Spleen (tissue), 13 donors: ENCODE data around the gene FBXO7. TPM values are rescaled to one million over a fixed set of nuclear protein-coding genes. Genes with fewer than 3 reads are reported as not detected.

Experiments
- DNase-seq: peaks from one replicate; pipeline ENCODE4 v3.0.0-alpha.2; 2020
- H3K27ac ChIP-seq, 8 donors: fragments of 200-600 bp; sonication (generic) in 7 of 8; 1 replicate in 4 of 8; 2 replicates in 4 of 8; pipeline versions ENCODE4 v1.5.0 to v1.8.0; 2016 to 2021; ENCODE audit warnings: inconsistent platforms in 4 of 8, mild to moderate bottlenecking in 4 of 8, moderate library complexity in 1 of 8
- H3K27me3 ChIP-seq, 7 donors: fragments of 200-600 bp; sonication (generic) in 6 of 7; replicated peaks in 1 of 7; 1 replicate in 4 of 7; 2 replicates in 3 of 7; pipeline versions ENCODE4 v1.5.0 to v1.8.0; 2016 to 2021; ENCODE audit warnings: inconsistent platforms in 3 of 7, mild to moderate bottlenecking in 1 of 7
- H3K36me3 ChIP-seq, 6 donors: fragments of 200-600 bp; sonication (generic) in 5 of 6; 1 replicate in 4 of 6; 2 replicates in 2 of 6; pipeline versions ENCODE4 v1.5.0 to v1.8.0; 2016 to 2021; ENCODE audit warnings: inconsistent platforms in 2 of 6
- H3K4me1 ChIP-seq, 6 donors: fragments of 200-600 bp; sonication (generic) in 5 of 6; 1 replicate in 3 of 6; 2 replicates in 3 of 6; pipeline versions ENCODE4 v1.5.0 to v1.8.0; 2016 to 2021; ENCODE audit warnings: inconsistent platforms in 3 of 6
- H3K4me3 ChIP-seq, 8 donors: fragments of 200-600 bp; sonication (generic) in 7 of 8; 1 replicate in 4 of 8; 2 replicates in 4 of 8; pipeline versions ENCODE4 v1.5.0 to v1.8.0; 2016 to 2021; ENCODE audit warnings: inconsistent platforms in 4 of 8, mild to moderate bottlenecking in 4 of 8, moderate library complexity in 2 of 8
- H3K9me3 ChIP-seq, 8 donors: fragments of 200-600 bp; sonication (generic) in 7 of 8; 1 replicate in 4 of 8; 2 replicates in 4 of 8; pipeline versions ENCODE4 v1.5.0 to v1.8.0; 2016 to 2021; ENCODE audit warnings: inconsistent platforms in 4 of 8
- CTCF ChIP-seq, 11 experiments: fragments of 200-600 bp in 7 of 11; fragments of 450-650 bp in 4 of 11; sonication (generic) in 4 of 11; IDR thresholded peaks in 8 of 11; conservative IDR thresholded peaks in 3 of 11; 1 replicate in 7 of 11; 2 replicates in 4 of 11; pipeline versions ENCODE4 v1.4.0 to v1.8.0; 2016 to 2021; ENCODE audit warnings: antibody characterized with exemption in 11 of 11, inconsistent platforms in 4 of 11, mild to moderate bottlenecking in 1 of 11
- POLR2A ChIP-seq, 3 donors: fragments of 450-650 bp; IDR thresholded peaks; one replicate each; pipeline ENCODE4 v1.5.1; 2017; ENCODE audit warnings: antibody characterized with exemption in 3 of 3, mild to moderate bottlenecking in 1 of 3
- POLR2AphosphoS5 ChIP-seq, 3 donors: sonication (generic); formaldehyde crosslinking; IDR thresholded peaks; one replicate each; pipeline ENCODE4 v1.5.1; 2017; ENCODE audit warnings: antibody characterized with exemption in 3 of 3
- WGBS, 5 donors: extraction: QIAGEN DNeasy Blood & Tissue Kit in 3 of 5; methylation state at CpG; one replicate each; pipeline versions ENCODE4 v1.1.5 to v1.1.7; 2013 to 2018; 5-methylcytosine and 5-hydroxymethylcytosine counted together
- intact Hi-C: fragments of 100-400 bp; cut with DNase I; formaldehyde crosslinking; loops from one replicate; pipeline ENCODE4 v1.15.0; 2023; ENCODE audit warnings: low total_unique reads
- long read RNA-seq, 2 donors: transcript quantifications; one replicate each; lab custom pipeline, GENCODE V29; 2026
- polyA plus RNA-seq, 3 donors: library from polyadenylated mRNA; stranded (reverse); fragments of 200-250 nt; gene quantifications; one replicate each; pipeline ENCODE4 v1.2.1, GENCODE V29; 2013
- total RNA-seq, 7 donors: library from RNA; depleted of rRNA in 3 of 7; stranded (reverse); fragments of >200 nt in 3 of 7; fragmentation: NEBNext Ultra II Directional in 4 of 7; extraction: Animal tissue kit (Norgen Biotek cat#: 25700) in 4 of 7; gene quantifications; one replicate each; pipeline versions ENCODE4 v1.1.0 to v1.2.1, GENCODE V29; 2016 to 2021
- donor health status: healthy with polysubstance abuse.
- donor health status: DM: no; HTN: no; CAD: no; lungs with moderate emphysema.
- donor health status: DM: no; HTN: no; CAD: no.
- donor health status: Bipolar disorder and iron deficiency.
- donor health status: healthy.
- donor health status: DM: no; HTN: no; CAD: no.
- donor health status: DM: yes; HTN: yes; CAD: no.

The FBXO7 gene
- total RNA-seq: 100 to 1,000 TPM in 5 of 7 donors, 10 to 100 TPM in 2; 77.1 to 151 (median 115) TPM
- polyA plus RNA-seq: 10 to 100 TPM; 55.9 to 86.9 (median 61.8) TPM
- long read RNA-seq, donor 1, transcript FBXO7-202 (9 exons, 1,888 nt): minor isoform, 15 of 136 reads
- long read RNA-seq, donor 1, transcript FBXO7-206 (9 exons, 1,535 nt): minor isoform, 16 of 136 reads
- long read RNA-seq, donor 1, transcript FBXO7-204 (9 exons, 1,921 nt): minor isoform, 5 of 136 reads
- long read RNA-seq, donor 1, transcript FBXO7-201 (9 exons, 2,195 nt): major isoform, 17 of 136 reads
- long read RNA-seq, donor 1, partial matches to known transcripts: 75 of 136 reads
- long read RNA-seq, donor 1, other reads (novel, unspliced or antisense): 6 of 136 reads
- long read RNA-seq, donor 2, transcript FBXO7-201 (9 exons, 2,195 nt): minor isoform, 18 of 72 reads
- long read RNA-seq, donor 2, transcript FBXO7-202 (9 exons, 1,888 nt): major isoform, 21 of 72 reads
- long read RNA-seq, donor 2, transcript FBXO7-206 (9 exons, 1,535 nt): minor isoform, 16 of 72 reads
- long read RNA-seq, donor 2, partial matches to known transcripts: 8 of 72 reads
- long read RNA-seq, donor 2, other reads (novel, unspliced or antisense): 5 of 72 reads

- intact Hi-C loops: loop anchor here (5.0 kb wide), 1 partner anchor 498 kb away; no protein-coding TSS in a partner anchor
- TF ChIP-seq POLR2AphosphoS5 (IDR thresholded peaks at IDR 0.05): peak; percentile 89 to 92 (median 92)
- TF ChIP-seq POLR2A (IDR thresholded peaks at IDR 0.05): peak in 2 of 3 donors; percentile 56 to 66
- peak in 7 of 11 experiments; percentile 20 to 64 (median 46) for TF ChIP-seq CTCF (IDR thresholded peaks at IDR 0.05 in 8 of 11, conservative IDR thresholded peaks at IDR 0.05 in 3 of 11)
- Histone ChIP-seq H3K4me3 (peak within 1 kb of the TSS; percentile 72 to 90 (median 83)), H3K36me3 (peaks cover 0 to 11% (median 7%) of the 10 kb centered on the region in 6 donors), H3K4me1 (peaks cover 26 to 59% (median 52%) of the 10 kb centered on the region in 6 donors), H3K9me3 (no peaks in the 10 kb centered on the region), H3K27ac (peak within 1 kb of the TSS; percentile 96 to 100 (median 100)), H3K27me3 (no peaks in the 10 kb centered on the region)
- DNase-seq: peak; percentile 97
- WGBS, 5 donors: 0 to 1% (median 0%) methylated on average over 48 to 92 of the region's 92 CpGs
Measured at GRCh38 chr22:32474635-32475467, at the start of gene FBXO7. TSS of gene FBXO7 (plus strand) at chr22:32474811. CDS start at chr22:32475003, 192 bp downstream.

- Histone ChIP-seq H3K4me3 (no peak overlapping the region), H3K27me3 (peaks cover 0 to 19% (median 0%) of the 10 kb centered on the region in 7 donors), H3K9me3 (no peaks in the 10 kb centered on the region), H3K36me3 (no peaks in the 10 kb centered on the region), H3K4me1 (no peaks in the 10 kb centered on the region), H3K27ac (no peak overlapping the region)
- no peak for TF ChIP-seq POLR2A (IDR thresholded peaks at IDR 0.05)
- TF ChIP-seq POLR2AphosphoS5 (IDR thresholded peaks at IDR 0.05): no peak
- TF ChIP-seq CTCF (IDR thresholded peaks at IDR 0.05 in 8 of 11, conservative IDR thresholded peaks at IDR 0.05 in 3 of 11): no peak
- WGBS, 5 donors: 75 to 92% (median 89%) methylated on average over 4 of the region's 4 CpGs
- intact Hi-C loops: no loop called here
- DNase-seq: no peak
Measured at GRCh38 chr22:32426881-32427280, 47.7 kb upstream of the FBXO7 start.

GRCh38 chr22:32430352-32430751, 44.3 kb upstream of the FBXO7 start:
- Histone ChIP-seq H3K4me1 (no peaks in the 10 kb centered on the region), H3K36me3 (no peaks in the 10 kb centered on the region), H3K27me3 (peaks cover 0 to 10% (median 0%) of the 10 kb centered on the region in 7 donors), H3K4me3 (no peak overlapping the region), H3K27ac (no peak overlapping the region), H3K9me3 (no peaks in the 10 kb centered on the region)
- WGBS, 5 donors: 76 to 86% (median 80%) methylated on average over 1 of the region's 1 CpG
- DNase-seq: no peak
- no peak for TF ChIP-seq POLR2A (IDR thresholded peaks at IDR 0.05)
- no peak for TF ChIP-seq CTCF (IDR thresholded peaks at IDR 0.05 in 8 of 11, conservative IDR thresholded peaks at IDR 0.05 in 3 of 11)
- no peak for TF ChIP-seq POLR2AphosphoS5 (IDR thresholded peaks at IDR 0.05)
- intact Hi-C loops: no loop called here
